Neuronal stem cell (in vitro differentiated cells): Measurements from ENCODE around the gene PLCXD3.

Source experiments
- DNase-seq: peaks from one replicate; pipeline ENCODE4 v3.0.0-alpha.2; 2013; ENCODE audit warnings: low spot score
- H2AFZ ChIP-seq: one replicate; pipeline ENCODE4 v1.6.1; 2013; ENCODE audit warnings: mild to moderate bottlenecking, low read length, inconsistent platforms
- H2AK5ac ChIP-seq: 2 replicates; pipeline ENCODE4 v1.6.1; 2013; ENCODE audit warnings: low read depth, mild to moderate bottlenecking, inconsistent platforms, low read length, moderate library complexity, mixed read lengths
- H2BK120ac ChIP-seq: 2 replicates; pipeline ENCODE4 v1.6.1; 2013; ENCODE audit warnings: low read depth, mild to moderate bottlenecking, inconsistent platforms, low read length, moderate library complexity, mixed read lengths
- H2BK12ac ChIP-seq: one replicate; pipeline ENCODE4 v1.6.1; 2013; ENCODE audit warnings: low read length, inconsistent platforms
- H2BK15ac ChIP-seq: 2 replicates; pipeline ENCODE4 v1.6.1; 2013; ENCODE audit warnings: mild to moderate bottlenecking, low read length, inconsistent platforms, mixed read lengths
- H2BK5ac ChIP-seq: one replicate; pipeline ENCODE4 v1.6.1; 2013; ENCODE audit warnings: inconsistent platforms, mild to moderate bottlenecking, low read length, moderate library complexity
- H3K14ac ChIP-seq: one replicate; pipeline ENCODE4 v1.6.1; 2013; ENCODE audit warnings: low read length, inconsistent platforms
- H3K18ac ChIP-seq: 2 replicates; pipeline ENCODE4 v1.6.1; 2013; ENCODE audit warnings: low read length, inconsistent platforms
- H3K23ac ChIP-seq: 2 replicates; pipeline ENCODE4 v1.6.1; 2013; ENCODE audit warnings: low read depth, mild to moderate bottlenecking, mixed read lengths, low read length, inconsistent platforms; ENCODE audit not compliant: poor library complexity
- H3K27ac ChIP-seq: replicated peaks from 3 replicates; pipeline ENCODE4 v1.5.1; 2013; ENCODE audit warnings: low read length, inconsistent platforms
- H3K27me3 ChIP-seq, 3 experiments: 2 replicates each; pipeline ENCODE4 v1.6.1; 2013; ENCODE audit warnings: low read length in 3 of 3, mild to moderate bottlenecking in 2 of 3, inconsistent platforms in 1 of 3, low read depth in 1 of 3, mixed read lengths in 1 of 3, moderate library complexity in 1 of 3; ENCODE audit not compliant: control insufficient read depth in 3 of 3, insufficient read depth in 3 of 3
- H3K36me3 ChIP-seq, 2 donors: replicated peaks in 1 of 2; 2 replicates each; pipeline ENCODE4 v1.6.1; 2013; ENCODE audit warnings: low read length in 2 of 2; ENCODE audit not compliant: control insufficient read depth in 2 of 2, insufficient read depth in 2 of 2
- H3K4ac ChIP-seq: 2 replicates; pipeline ENCODE4 v1.6.1; 2013; ENCODE audit warnings: inconsistent platforms, mild to moderate bottlenecking, low read length, moderate library complexity
- H3K4me1 ChIP-seq, 2 donors: 1 replicate in 1 of 2; 2 replicates in 1 of 2; pipeline ENCODE4 v1.6.1; 2013; ENCODE audit warnings: low read length in 2 of 2, low read depth in 1 of 2; ENCODE audit not compliant: control insufficient read depth in 2 of 2, insufficient read depth in 1 of 2
- H3K4me2 ChIP-seq: one replicate; pipeline ENCODE4 v1.6.1; 2013; ENCODE audit warnings: mild to moderate bottlenecking, low read length, inconsistent platforms; ENCODE audit not compliant: insufficient read depth, poor library complexity, severe bottlenecking
- H3K4me3 ChIP-seq, 2 donors: 2 replicates each; pipeline ENCODE4 v1.5.1; 2013; ENCODE audit warnings: low read length in 2 of 2, mild to moderate bottlenecking in 2 of 2, inconsistent platforms in 1 of 2, moderate library complexity in 1 of 2
- H3K79me1 ChIP-seq: one replicate; pipeline ENCODE4 v1.6.1; 2013; ENCODE audit warnings: low read depth, mild to moderate bottlenecking, inconsistent platforms, low read length, moderate library complexity
- H3K9ac ChIP-seq: one replicate; pipeline ENCODE4 v1.6.1; 2013; ENCODE audit warnings: mild to moderate bottlenecking, low read depth, low read length, inconsistent platforms; ENCODE audit not compliant: poor library complexity
- H3K9me3 ChIP-seq, 2 donors: replicated peaks in 1 of 2; 2 replicates each; pipeline versions ENCODE3 to v1.6.1; 2013; ENCODE audit warnings: low read length in 2 of 2, mild to moderate bottlenecking in 2 of 2, inconsistent platforms in 1 of 2, low read depth in 1 of 2, mixed read lengths in 1 of 2, moderate library complexity in 1 of 2; ENCODE audit not compliant: control insufficient read depth in 2 of 2, insufficient read depth in 1 of 2
- H4K8ac ChIP-seq: one replicate; pipeline ENCODE4 v1.6.1; 2013; ENCODE audit warnings: low read depth, mild to moderate bottlenecking, inconsistent platforms, low read length, moderate library complexity
- H4K91ac ChIP-seq: one replicate; pipeline ENCODE4 v1.6.1; 2013; ENCODE audit warnings: low read length, low read depth, mild to moderate bottlenecking, inconsistent platforms; ENCODE audit not compliant: poor library complexity
- WGBS, 2 donors: extraction: QIAGEN DNeasy Blood & Tissue Kit; methylation state at CpG; one replicate each; pipeline ENCODE4 v1.1.7; 2013; ENCODE audit warnings: missing lambda C conversion rate in 2 of 2, mixed read lengths in 1 of 2; ENCODE audit not compliant: insufficient read length in 2 of 2, insufficient replicate concordance in 1 of 2; ENCODE audit errors: extremely low coverage in 2 of 2; 5-methylcytosine and 5-hydroxymethylcytosine counted together

Gene PLCXD3

DNA sequence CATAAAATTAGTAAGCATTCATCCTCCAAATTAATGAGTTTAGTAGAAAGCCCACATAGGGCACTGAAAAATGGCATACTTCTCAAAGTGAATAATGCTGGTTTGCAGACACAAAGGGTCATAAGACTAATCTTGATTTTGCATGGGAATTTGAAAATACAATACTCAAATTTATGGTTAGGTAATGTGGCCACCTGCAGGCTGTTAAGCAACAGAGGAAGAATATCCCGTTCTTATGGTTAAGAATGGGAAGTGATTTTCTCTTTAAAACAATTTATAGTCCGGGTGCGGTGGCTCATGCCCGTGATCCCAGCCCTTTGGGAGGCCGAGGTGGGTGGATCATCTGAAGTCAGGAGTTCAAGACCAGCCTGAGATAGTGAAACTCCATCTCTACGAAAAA is 9.4 kb upstream of the PLCXD3 start:
- Histone ChIP-seq H3K14ac (no peak overlapping the region), H3K9me3 (no peaks in the 10 kb centered on the region), H2BK12ac (no peak overlapping the region), H3K23ac (no peak overlapping the region), H2BK5ac (no peak overlapping the region), H3K79me1 (no peaks in the 10 kb centered on the region), H2BK15ac (no peak overlapping the region), H4K8ac (no peak overlapping the region), H3K4me2 (no peak overlapping the region), H2BK120ac (no peak overlapping the region), H2AK5ac (no peak overlapping the region), H3K27ac (no peak overlapping the region), H3K4me1 (no peaks in the 10 kb centered on the region), H3K4me3 (no peak overlapping the region), H3K9ac (no peak overlapping the region), H4K91ac (no peak overlapping the region), H2AFZ (no peak overlapping the region), H3K4ac (no peak overlapping the region), H3K36me3 (no peaks in the 10 kb centered on the region), H3K18ac (no peak overlapping the region), H3K27me3 (no peaks in the 10 kb centered on the region)
- DNase-seq = no peak
- no CpG with 5 or more reads among the region's 6 CpGs for WGBS, 2 donors

DNA sequence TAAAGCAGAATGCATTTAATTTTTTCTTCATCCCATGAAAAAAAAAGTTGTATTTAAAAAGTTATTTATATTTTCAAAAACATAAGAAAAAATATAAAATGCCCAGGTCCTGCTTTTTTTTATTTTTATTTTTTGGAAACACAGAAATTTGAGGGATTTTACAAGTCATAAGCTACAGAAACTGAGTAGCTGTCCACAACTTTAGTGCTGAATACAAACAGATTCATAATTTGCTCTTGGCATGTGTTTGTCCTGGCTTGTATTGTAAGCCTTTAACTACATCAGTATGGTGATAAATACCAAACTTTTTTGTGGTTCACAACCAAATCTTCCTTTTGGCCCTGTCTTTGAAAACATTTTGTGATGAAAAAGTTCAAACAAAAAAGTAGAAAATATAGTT is 7.5 kb upstream of the PLCXD3 start:
- no peak for DNase-seq

DNA sequence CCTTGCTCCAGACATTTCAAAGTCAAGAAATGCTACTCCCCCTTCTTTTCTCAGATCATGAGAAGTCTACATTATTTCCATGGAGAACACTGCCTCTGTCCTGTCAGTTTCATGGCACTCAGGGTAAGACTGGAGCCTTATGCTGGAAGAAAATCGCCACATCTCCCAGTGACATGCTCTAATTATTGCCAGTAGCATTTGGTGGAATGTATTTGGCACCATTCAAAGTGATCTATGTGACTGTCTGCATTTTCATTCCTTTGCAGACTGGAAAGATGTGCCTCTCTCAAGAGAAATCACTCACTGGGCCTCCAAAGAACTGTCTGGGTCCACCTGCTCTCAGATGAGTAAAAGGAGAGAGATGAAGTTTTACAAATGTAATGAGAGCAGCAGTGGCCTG is 840 bp upstream of the PLCXD3 start:
- Histone ChIP-seq H3K14ac (no peak overlapping the region), H2BK120ac (no peak overlapping the region), H3K27ac (no peak overlapping the region), H2AFZ (no peak overlapping the region), H2BK12ac (no peak overlapping the region), H3K4me2 (no peak overlapping the region), H4K8ac (no peak overlapping the region), H3K4ac (no peak overlapping the region), H3K4me1 (peaks cover 3 to 10% of the 10 kb centered on the region in 2 donors), H2BK5ac (no peak overlapping the region), H3K23ac (no peak overlapping the region), H3K18ac (no peak overlapping the region), H3K79me1 (no peaks in the 10 kb centered on the region), H3K9ac (no peak overlapping the region), H3K36me3 (no peaks in the 10 kb centered on the region), H3K4me3 (no peak overlapping the region), H2AK5ac (no peak overlapping the region), H3K27me3 (peaks cover 7 to 44% (median 30%) of the 10 kb centered on the region in 3 experiments), H3K9me3 (no peaks in the 10 kb centered on the region), H2BK15ac (no peak overlapping the region), H4K91ac (no peak overlapping the region)
- no peak for DNase-seq
- WGBS, 2 donors = no CpG with 5 or more reads among the region's 1 CpG

More for the DNA sequence above, 7.5 kb upstream of the PLCXD3 start:
- H3K23ac ChIP-seq = no peak overlapping the region
- no peak overlapping the region for H3K4me2 ChIP-seq
- H3K27me3 ChIP-seq = no peaks in the 10 kb centered on the region
- no peak overlapping the region for H4K91ac ChIP-seq
- no peaks in the 10 kb centered on the region for H3K9me3 ChIP-seq
- no peak overlapping the region for H3K9ac ChIP-seq
- H3K27ac ChIP-seq = no peak overlapping the region
- no peaks in the 10 kb centered on the region for H3K36me3 ChIP-seq
- H2BK15ac ChIP-seq = no peak overlapping the region
- H3K18ac ChIP-seq = no peak overlapping the region
- H3K4me3 ChIP-seq = no peak overlapping the region
- no peaks in the 10 kb centered on the region for H3K4me1 ChIP-seq
- H2AFZ ChIP-seq = no peak overlapping the region
- no peak overlapping the region for H2BK5ac ChIP-seq
- no peak overlapping the region for H2BK12ac ChIP-seq
- no peak overlapping the region for H3K14ac ChIP-seq
- H2AK5ac ChIP-seq = no peak overlapping the region
- H3K4ac ChIP-seq = no peak overlapping the region
- no peak overlapping the region for H2BK120ac ChIP-seq
- H4K8ac ChIP-seq = no peak overlapping the region
- H3K79me1 ChIP-seq = no peaks in the 10 kb centered on the region

DNA sequence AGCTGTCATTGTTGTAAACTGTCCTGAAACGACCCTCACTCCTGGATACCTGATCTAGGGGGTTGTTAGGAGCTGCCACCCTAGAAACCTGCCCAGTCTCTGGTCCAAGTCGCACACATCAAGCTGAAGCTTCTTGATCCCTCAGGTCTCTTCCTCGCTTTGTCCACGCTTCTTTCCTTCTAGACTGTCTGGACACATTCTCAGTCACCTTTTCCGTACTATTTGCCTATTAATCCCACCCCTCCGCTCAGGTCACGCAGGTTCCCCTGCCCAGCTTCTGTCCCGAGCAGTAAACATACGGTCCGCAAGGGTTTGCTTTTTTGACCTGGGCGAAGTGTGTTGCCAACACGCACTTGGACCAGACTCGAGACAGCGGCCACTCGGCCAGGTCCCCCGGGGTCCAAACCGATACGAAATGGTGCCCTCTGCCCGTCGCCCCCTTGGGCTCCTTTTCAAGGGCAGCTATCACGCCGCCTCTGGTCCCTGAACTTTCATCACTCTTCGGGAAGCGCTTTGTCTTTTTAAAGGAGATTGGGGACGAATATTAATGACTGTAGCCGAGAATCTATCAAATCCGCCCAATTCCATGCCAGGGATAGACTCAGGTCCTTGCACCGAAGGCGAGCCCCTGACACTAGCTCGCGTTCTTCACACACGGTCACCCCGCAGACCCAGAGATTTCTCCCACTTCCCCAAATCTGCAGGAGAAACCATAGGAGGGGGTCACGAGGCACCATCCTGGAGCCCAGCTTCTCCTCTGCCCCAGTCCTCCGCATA is 814 bp downstream of the PLCXD3 start:
- Histone ChIP-seq H2AK5ac (peak overlapping the region; percentile 6), H3K4me3 (peak overlapping the region in 1 of 2 donors; percentile 78), H2BK120ac (no peak overlapping the region), H3K4me1 (peaks cover 3 to 10% of the 10 kb centered on the region in 2 donors), H4K8ac (no peak overlapping the region), H3K14ac (no peak overlapping the region), H3K18ac (no peak overlapping the region), H2BK15ac (no peak overlapping the region), H3K79me1 (no peaks in the 10 kb centered on the region), H3K23ac (peak overlapping the region; percentile 81), H3K9me3 (no peaks in the 10 kb centered on the region), H3K27ac (no peak overlapping the region), H4K91ac (no peak overlapping the region), H2AFZ (peak overlapping the region; percentile 80), H3K9ac (no peak overlapping the region), H3K36me3 (no peaks in the 10 kb centered on the region), H3K4me2 (peak overlapping the region; percentile 76), H3K27me3 (peaks cover 7 to 44% (median 30%) of the 10 kb centered on the region in 3 experiments), H3K4ac (no peak overlapping the region), H2BK12ac (no peak overlapping the region), H2BK5ac (no peak overlapping the region)
- no CpG with 5 or more reads among the region's 35 CpGs for WGBS, 2 donors
- DNase-seq = no peak
